Measurements from ENCODE around the gene CTRL. TPM values are rescaled to one million over a fixed set of nuclear protein-coding genes. Genes with fewer than 3 reads are reported as not detected.
A peak's percentile ranks its signal among the peaks of the same experiment; 100 is the strongest.
"Not testable (repeated sequence)": the region's sequence is repeated elsewhere in the genome, so short reads cannot be mapped to it uniquely, and the experiment has no call there.

CTRL gene
- polyA plus RNA-seq (ENCODE audit: insufficient read length in 12 of 12) = 1 to 10 TPM in 10 of 12 donors, not detected in 2; 1.2 to 5.8 (median 4.3) TPM
- long read RNA-seq, donor 1 = 0 reads
- long read RNA-seq, donor 2 = 0 reads
- long read RNA-seq, donor 3 = 0 reads
- long read RNA-seq, donor 4 = 0 reads
- long read RNA-seq, donor 5 = 0 reads
- long read RNA-seq, donor 6 = 0 reads
- long read RNA-seq, donor 7 = 0 reads
- long read RNA-seq, donor 8 = 0 reads
- long read RNA-seq, donor 9 = 0 reads
- long read RNA-seq, donor 10 = 0 reads
- long read RNA-seq, donor 11 = 0 reads

- no peak for DNase-seq
Observed at GRCh38 chr16:67931712-67932461, at the start of gene CTRL. Gene CTRL, minus strand, starts transcription at chr16:67931862. Its CDS starts 10 bp downstream, at chr16:67931852.

- DNase-seq = no peak
Observed at GRCh38 chr16:67979955-67980678, 48.5 kb upstream of the CTRL start, which contains the start of gene DPEP3. Gene DPEP3, minus strand, starts transcription at chr16:67980499. Its CDS starts 119 bp downstream, at chr16:67980380.

- DNase-seq = no peak
Observed at GRCh38 chr16:67977469-67978227, 46.0 kb upstream of the CTRL start.

GRCh38 chr16:67977005-67977404 is 45.3 kb upstream of the CTRL start:
- DNase-seq = no peak

- no peak for DNase-seq
Observed at GRCh38 chr16:67976205-67976604, 44.5 kb upstream of the CTRL start.

DNA sequence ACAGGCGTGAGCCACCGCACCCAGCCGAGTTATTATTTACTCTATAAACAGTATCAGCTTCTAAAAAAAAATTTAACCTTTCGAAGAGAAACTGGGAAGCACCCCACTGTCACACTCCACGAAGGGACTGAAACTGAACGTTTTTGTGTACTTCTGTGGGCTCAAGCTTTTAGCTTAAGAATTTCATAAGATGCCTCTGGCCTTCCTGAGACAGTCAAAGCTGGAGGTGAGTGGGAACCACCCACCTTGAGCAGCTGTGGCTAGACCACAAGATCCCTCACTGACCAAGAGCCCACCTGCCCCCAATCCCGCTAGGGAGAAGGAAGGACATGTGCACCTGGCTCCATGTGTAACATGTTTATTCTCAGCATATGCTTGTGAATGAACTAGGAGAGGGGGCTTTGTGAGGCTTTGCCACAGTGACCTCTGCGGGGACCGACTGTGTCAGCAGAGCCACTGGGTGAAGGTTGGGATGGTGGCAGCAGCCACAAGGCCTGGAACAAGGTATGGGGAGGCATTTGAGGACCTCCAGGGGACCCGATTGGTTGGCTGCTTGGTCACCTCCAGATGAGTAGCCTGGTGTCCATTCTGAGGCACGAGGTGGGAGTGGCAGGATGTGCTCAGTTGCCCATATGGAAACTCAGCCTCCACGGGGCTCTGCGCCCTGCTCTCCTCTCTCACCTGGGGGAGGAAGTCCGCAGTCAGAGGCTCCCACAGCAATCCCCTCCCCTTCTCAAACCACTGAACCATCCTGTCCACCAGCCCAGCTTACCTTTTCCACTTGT is 43.9 kb upstream of the CTRL start:
- DNase-seq = no peak

DNA sequence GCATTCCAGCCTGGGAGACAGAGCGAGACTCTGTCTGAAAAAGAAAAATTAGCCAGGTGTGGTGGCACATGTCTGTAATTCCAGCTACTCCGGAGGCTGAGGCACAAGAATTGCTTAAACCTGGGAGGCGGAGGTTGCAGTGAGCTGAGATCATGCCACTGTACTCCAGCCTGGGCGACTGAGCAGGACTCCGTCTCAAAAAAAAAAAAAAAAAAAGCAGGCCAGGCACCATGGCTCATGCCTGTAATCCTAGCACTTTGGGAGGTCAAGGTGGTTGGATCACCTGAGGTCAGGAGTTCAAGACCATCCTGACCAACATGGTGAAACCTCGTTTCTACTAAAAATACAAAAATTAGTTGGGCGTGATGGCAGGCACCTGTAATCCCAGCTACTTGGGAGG is 40.6 kb upstream of the CTRL start:
- not testable (repeated sequence) for DNase-seq

DNA sequence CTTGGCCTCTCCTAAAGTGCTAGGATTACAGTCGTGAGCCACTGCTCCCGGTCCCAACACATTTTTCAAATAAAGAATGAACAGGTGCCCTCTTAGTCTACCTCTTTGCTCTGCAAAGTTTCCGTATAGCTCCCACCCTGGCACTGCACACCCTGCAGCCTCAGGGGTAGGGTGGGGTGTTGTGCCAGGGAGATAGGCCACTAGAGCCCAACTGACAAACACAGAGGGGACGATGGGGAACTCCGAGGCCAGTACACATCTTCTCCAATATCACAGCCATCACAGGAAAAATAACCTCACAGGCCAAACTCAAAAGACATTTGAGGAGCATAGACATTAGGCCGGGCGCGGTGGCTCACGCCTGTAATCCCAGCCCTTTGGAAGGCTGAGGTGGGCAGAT is 39.4 kb upstream of the CTRL start:
- no peak for DNase-seq

GRCh38 chr16:67969254-67970039 is 37.8 kb upstream of the CTRL start:
- DNase-seq = no peak

DNA sequence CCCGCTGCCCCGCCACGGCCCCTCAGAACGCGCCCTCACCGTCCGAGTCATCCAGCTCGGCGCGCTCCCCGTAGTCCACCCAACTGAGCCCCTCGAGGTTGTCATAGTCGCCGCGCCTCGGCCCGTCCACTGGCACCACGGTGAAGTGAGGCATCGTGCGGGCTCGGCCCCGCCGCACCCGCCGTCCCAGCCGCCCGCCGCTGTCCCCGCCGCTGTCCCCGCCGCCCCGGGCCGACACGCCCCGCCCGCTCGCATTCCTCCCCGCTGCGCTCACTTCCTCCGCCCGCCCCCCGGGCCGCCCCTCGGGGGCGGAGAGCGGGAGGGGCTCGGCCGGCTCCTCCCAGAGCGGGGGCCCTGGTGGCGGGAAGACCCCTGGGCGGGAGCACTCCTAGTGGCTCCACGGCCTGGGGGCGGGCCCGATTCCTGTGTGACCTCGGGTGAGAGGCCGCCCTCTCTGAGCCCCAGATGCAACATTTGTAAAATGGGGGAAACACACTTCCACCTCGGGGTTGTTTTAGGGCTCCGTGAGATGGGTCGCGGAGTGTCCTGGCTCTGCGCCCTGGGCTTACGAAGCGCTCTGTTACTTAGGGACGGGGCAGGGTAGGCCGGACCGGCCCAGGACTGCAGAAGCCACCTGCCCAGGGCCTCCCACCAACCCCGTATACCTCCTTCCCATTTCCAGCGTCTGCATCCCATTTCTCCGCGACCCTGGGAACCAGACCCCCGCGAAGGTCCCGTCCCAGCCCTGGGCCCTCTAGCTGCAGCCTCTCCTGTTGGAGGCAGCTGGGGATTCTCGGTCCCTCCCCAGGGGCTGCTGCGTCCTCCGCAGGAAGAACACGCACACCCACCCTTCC is 37.0 kb upstream of the CTRL start, which contains the start of gene SLC12A4:
SLC12A4 (minus strand) TSS at position 238 of the 854 bp plus-strand sequence; CDS start at position 154, 84 bp downstream.
- peak; percentile 87 for DNase-seq

DNA sequence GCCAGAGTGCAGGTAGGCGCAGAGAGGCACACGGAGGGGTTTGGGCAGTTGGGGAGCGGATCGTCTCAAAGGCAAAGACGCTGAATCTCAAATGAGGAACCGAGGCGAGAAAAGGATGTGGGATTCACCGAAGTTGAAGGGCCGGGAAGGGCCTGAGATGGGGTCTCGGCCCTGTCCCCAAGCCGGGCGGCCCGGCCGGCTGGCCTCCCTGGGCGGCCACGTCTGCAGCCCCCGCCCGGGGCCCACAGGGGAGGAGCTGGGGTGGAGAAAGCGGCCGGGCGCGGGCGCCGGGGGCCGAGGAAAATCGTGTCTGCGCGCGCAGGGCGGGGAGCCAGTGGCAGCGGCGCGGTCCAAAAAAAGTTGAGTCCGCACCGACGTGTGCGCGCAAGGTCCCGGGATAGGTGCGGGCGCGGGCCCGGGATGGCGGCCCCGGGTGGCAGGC is 36.3 kb upstream of the CTRL start:
- DNase-seq = peak; percentile 45

GRCh38 chr16:67967183-67967957 is 35.7 kb upstream of the CTRL start:
- DNase-seq = no peak

DNA sequence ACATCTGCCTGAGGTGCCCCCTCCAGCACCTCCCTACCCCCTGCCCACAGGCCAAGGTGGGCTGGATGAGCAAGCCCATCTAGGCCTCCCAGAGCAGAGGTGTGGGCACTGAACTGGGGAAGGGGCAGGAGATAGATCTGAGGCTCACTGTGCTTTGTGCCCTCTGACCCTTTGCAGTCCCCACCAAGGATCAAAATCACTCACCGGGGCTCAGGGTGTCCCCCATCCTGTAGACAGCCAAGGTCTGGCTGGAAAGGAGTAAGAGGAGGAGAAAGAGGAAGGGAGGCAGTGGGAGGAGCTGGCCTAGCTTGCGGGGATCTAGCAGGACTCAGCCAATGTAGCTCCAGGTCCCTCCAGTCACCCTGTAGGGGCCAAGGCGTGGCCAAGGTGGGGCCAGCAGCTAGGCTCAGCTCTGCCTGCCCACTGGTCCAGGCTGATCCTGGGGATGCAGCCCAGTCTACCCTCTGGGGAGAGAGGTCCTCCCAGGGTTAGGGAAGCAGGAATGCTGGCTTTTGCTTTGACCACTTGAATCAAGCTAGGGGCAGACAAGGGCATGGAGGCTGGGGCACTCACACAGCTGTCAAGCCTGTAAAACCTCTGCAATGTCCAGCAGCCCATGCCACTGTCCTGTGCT is 35.0 kb upstream of the CTRL start:
- DNase-seq = no peak

DNA sequence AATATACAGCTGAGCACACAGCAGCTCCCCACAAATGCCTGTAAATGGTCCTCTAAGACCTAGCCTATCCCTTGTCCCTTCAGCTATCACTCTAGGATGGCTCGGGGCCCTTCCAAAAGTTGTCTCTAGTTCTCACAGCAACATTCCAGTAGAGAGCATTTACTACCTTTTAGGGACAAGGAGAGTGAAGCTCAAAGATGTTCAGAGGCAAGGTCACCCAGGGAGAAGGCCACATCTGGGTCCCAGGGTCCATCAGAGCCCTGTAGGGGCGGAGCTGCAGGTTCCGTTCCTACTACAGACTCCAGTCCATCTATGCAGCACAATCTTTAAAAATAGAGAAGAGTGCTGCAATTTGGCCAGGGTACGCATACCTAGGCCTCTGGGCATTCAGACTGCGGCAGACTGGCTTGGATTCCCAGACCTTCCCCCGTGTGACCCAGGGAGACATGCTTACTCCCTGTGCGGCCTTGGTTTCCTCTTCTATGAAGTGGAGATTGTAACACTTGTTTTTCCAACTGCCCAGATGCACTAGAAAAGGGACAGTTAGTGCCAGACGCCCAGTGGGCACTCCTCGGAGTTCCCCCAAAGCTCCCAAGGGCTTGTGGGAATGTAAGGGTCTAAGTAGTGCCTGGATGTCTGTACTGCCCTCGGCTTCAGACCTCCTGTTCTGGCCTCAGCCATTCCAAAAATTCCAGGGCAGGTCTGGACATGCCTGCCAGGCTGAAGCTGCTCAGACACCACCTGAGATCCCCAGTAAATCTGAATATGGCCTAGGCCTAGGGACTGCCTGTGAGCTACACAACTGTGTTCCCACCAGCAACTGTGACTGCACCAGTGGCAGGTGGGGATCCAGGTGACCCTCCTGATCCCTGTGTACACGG is 34.2 kb upstream of the CTRL start:
- no peak for DNase-seq

DNA sequence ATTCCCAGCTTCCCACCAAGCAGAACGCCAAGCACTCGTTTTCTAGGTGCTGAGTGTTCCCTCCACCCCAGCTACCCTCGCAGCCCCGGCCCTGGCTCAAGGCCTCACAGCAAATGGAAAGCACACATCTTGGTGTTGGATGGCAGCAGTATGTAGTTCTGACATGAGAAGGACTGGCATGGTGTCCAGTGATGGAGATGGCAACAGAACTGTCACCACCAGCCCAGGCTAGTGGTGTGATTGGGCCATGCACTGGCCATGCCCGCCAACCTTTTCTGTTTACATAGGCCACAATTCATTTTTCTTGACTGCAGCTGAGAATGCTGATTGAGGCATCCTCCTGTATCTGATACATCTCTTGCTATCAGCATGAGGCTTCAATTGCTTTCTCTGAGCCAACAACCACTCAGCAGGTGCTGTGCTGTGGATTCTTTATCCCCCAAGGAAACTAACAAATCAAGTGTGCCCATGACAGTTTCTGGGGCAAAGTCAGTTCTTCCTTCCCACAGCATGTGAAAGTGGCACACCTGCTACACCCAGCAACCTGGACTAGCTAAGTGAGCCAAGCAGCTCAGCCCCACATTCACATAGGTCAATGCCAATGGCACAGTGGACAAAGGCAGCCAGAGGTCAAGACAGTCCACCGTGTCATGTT is 32.9 kb upstream of the CTRL start:
- no peak for DNase-seq
